Vagina (tissue), 2 donors: ENCODE results near the gene GCNT3. TPM values are rescaled to one million over a fixed set of nuclear protein-coding genes. Genes with fewer than 3 reads are reported as not detected.

Experiments
- DNase-seq, 2 donors: peaks; one replicate each; pipeline ENCODE4 v3.0.0-alpha.2; 2017; ENCODE audit errors: extremely low spot score in 2 of 2
- H3K27ac ChIP-seq: fragments of 200-600 bp; sonication (generic); one replicate; pipeline ENCODE4 v1.5.1; 2019
- H3K27me3 ChIP-seq: fragments of 200-600 bp; sonication (generic); one replicate; pipeline ENCODE4 v1.5.1; 2019
- H3K36me3 ChIP-seq, 2 donors: fragments of 200-600 bp; sonication (generic); one replicate each; pipeline ENCODE4 v1.5.1; 2017 to 2019
- H3K4me1 ChIP-seq: fragments of 200-600 bp; sonication (generic); one replicate; pipeline ENCODE4 v1.5.1; 2019
- H3K4me3 ChIP-seq, 2 donors: fragments of 200-600 bp; sonication (generic); 1 replicate in 1 of 2; 2 replicates in 1 of 2; pipeline ENCODE4 v1.5.1; 2016 to 2019
- H3K9me3 ChIP-seq: fragments of 200-600 bp; sonication (generic); one replicate; pipeline ENCODE4 v1.5.1; 2019
- CTCF ChIP-seq, 3 experiments: fragments of 450-650 bp in 2 of 3; fragments of 200-600 bp in 1 of 3; sonication (generic) in 1 of 3; IDR thresholded peaks; one replicate each; pipeline ENCODE4 v1.5.1; 2017 to 2019; ENCODE audit warnings: antibody characterized with exemption in 3 of 3, mild to moderate bottlenecking in 2 of 3, moderate library complexity in 2 of 3
- POLR2A ChIP-seq, 2 donors: fragments of 450-650 bp; IDR thresholded peaks; one replicate each; pipeline ENCODE4 v1.6.1; 2017; ENCODE audit warnings: antibody characterized with exemption in 2 of 2, mild to moderate bottlenecking in 2 of 2, moderate library complexity in 2 of 2
- POLR2AphosphoS5 ChIP-seq, 2 donors: sonication (generic); formaldehyde crosslinking; IDR thresholded peaks; one replicate each; pipeline ENCODE4 v1.9.0; 2017; ENCODE audit warnings: antibody characterized with exemption in 2 of 2, mild to moderate bottlenecking in 2 of 2, low read depth in 1 of 2; ENCODE audit not compliant: insufficient read depth in 1 of 2
- intact Hi-C: fragments of 100-400 bp; cut with DNase I; formaldehyde crosslinking; loops from one replicate; pipeline ENCODE4 v1.15.1; 2023
- total RNA-seq: library from RNA; depleted of rRNA; stranded (reverse); fragments of >200 nt; gene quantifications from one replicate; pipeline ENCODE4 v1.2.3, GENCODE V29; 2016

The GCNT3 gene
- total RNA-seq, 1 donor from 2014 or later: 1.5 TPM

GRCh38 chr15:59570315-59570714, 41.3 kb upstream of the GCNT3 start:
- intact Hi-C loops: no loop called here
- no peaks in the 10 kb centered on the region for H3K9me3 ChIP-seq
- no peak for TF ChIP-seq POLR2A (IDR thresholded peaks at IDR 0.05)
- peak in 1 of 2 donors; percentile 61 for TF ChIP-seq POLR2AphosphoS5 (IDR thresholded peaks at IDR 0.05; ENCODE audit: insufficient read depth in 1 of 2, low read depth in 1 of 2)
- TF ChIP-seq CTCF (IDR thresholded peaks at IDR 0.05): no peak
- no peaks in the 10 kb centered on the region for H3K4me1 ChIP-seq
- no peak for DNase-seq
- no peaks in the 10 kb centered on the region for H3K36me3 ChIP-seq
- H3K4me3 ChIP-seq: no peak overlapping the region
- H3K27me3 ChIP-seq: no peaks in the 10 kb centered on the region
- H3K27ac ChIP-seq: no peak overlapping the region

GRCh38 chr15:59571606-59572005, 40.0 kb upstream of the GCNT3 start:
- no peak for TF ChIP-seq POLR2A (IDR thresholded peaks at IDR 0.05)
- no peak for TF ChIP-seq POLR2AphosphoS5 (IDR thresholded peaks at IDR 0.05; ENCODE audit: insufficient read depth in 1 of 2, low read depth in 1 of 2)
- TF ChIP-seq CTCF (IDR thresholded peaks at IDR 0.05): no peak
- intact Hi-C loops: no loop called here
- Histone ChIP-seq H3K27ac (no peak overlapping the region), H3K36me3 (no peaks in the 10 kb centered on the region), H3K4me1 (no peaks in the 10 kb centered on the region), H3K4me3 (no peak overlapping the region), H3K9me3 (no peaks in the 10 kb centered on the region), H3K27me3 (no peaks in the 10 kb centered on the region)
- no peak for DNase-seq

- DNase-seq: no peak
- Histone ChIP-seq H3K36me3 (no peaks in the 10 kb centered on the region), H3K4me3 (no peak overlapping the region), H3K27ac (no peak overlapping the region), H3K4me1 (no peaks in the 10 kb centered on the region), H3K27me3 (no peaks in the 10 kb centered on the region), H3K9me3 (no peaks in the 10 kb centered on the region)
- intact Hi-C loops: no loop called here
- no peak for TF ChIP-seq CTCF (IDR thresholded peaks at IDR 0.05)
- no peak for TF ChIP-seq POLR2A (IDR thresholded peaks at IDR 0.05)
- TF ChIP-seq POLR2AphosphoS5 (IDR thresholded peaks at IDR 0.05; ENCODE audit: insufficient read depth in 1 of 2, low read depth in 1 of 2): no peak
Measured at GRCh38 chr15:59583088-59583487, 28.5 kb upstream of the GCNT3 start.

GRCh38 chr15:59587085-59587826, 24.3 kb upstream of the GCNT3 start:
- H3K36me3 ChIP-seq: no peaks in the 10 kb centered on the region
- no peak overlapping the region for H3K27ac ChIP-seq
- no peaks in the 10 kb centered on the region for H3K4me1 ChIP-seq
- peak in 1 of 2 donors; percentile 88 for TF ChIP-seq POLR2AphosphoS5 (IDR thresholded peaks at IDR 0.05; ENCODE audit: insufficient read depth in 1 of 2, low read depth in 1 of 2)
- no peak for TF ChIP-seq CTCF (IDR thresholded peaks at IDR 0.05)
- no peaks in the 10 kb centered on the region for H3K9me3 ChIP-seq
- intact Hi-C loops: no loop called here
- H3K27me3 ChIP-seq: no peaks in the 10 kb centered on the region
- H3K4me3 ChIP-seq: no peak overlapping the region
- no peak for DNase-seq

- H3K4me1 ChIP-seq: no peaks in the 10 kb centered on the region
- H3K36me3 ChIP-seq: no peaks in the 10 kb centered on the region
- TF ChIP-seq CTCF (IDR thresholded peaks at IDR 0.05): no peak
- no peak for TF ChIP-seq POLR2A (IDR thresholded peaks at IDR 0.05)
- no peak for TF ChIP-seq POLR2AphosphoS5 (IDR thresholded peaks at IDR 0.05; ENCODE audit: insufficient read depth in 1 of 2, low read depth in 1 of 2)
- intact Hi-C loops: no loop called here
- H3K4me3 ChIP-seq: no peak overlapping the region
- H3K27me3 ChIP-seq: no peaks in the 10 kb centered on the region
- no peaks in the 10 kb centered on the region for H3K9me3 ChIP-seq
- no peak overlapping the region for H3K27ac ChIP-seq
- no peak for DNase-seq
Measured at GRCh38 chr15:59590027-59590426, 21.6 kb upstream of the GCNT3 start.
